Nephron (organoid): ENCODE data around the gene BTBD1.
A peak's percentile ranks its signal among the peaks of the same experiment; 100 is the strongest.
"Not testable (repeated sequence)": the region's sequence is repeated elsewhere in the genome, so short reads cannot be mapped to it uniquely, and the experiment has no call there.

ENCODE experiments used
- H3K27ac Mint-ChIP-seq, 3 experiments: 2 replicates each; pipeline ENCODE4 v1.8.0; 2020; ENCODE audit warnings: mixed read lengths in 3 of 3, mild to moderate bottlenecking in 2 of 3, moderate library complexity in 1 of 3
- H3K27me3 Mint-ChIP-seq: 2 replicates; pipeline ENCODE4 v1.8.0; 2021; ENCODE audit warnings: low read depth, mild to moderate bottlenecking, moderate library complexity, mixed read lengths
- H3K36me3 Mint-ChIP-seq: 2 replicates; pipeline ENCODE4 v1.8.0; 2020; ENCODE audit warnings: low read depth, mixed read lengths
- H3K4me1 Mint-ChIP-seq: 2 replicates; pipeline ENCODE4 v1.8.0; 2020; ENCODE audit warnings: mixed read lengths
- H3K4me3 Mint-ChIP-seq, 3 experiments: 2 replicates each; pipeline ENCODE4 v1.8.0; 2020; ENCODE audit warnings: mild to moderate bottlenecking in 3 of 3, mixed read lengths in 3 of 3, moderate library complexity in 2 of 3
- H3K9me3 Mint-ChIP-seq: 2 replicates; pipeline ENCODE4 v1.8.0; 2020; ENCODE audit warnings: mixed read lengths
- TF ChIP-seq, protein P1 (sequence below), 3 experiments: fragments of 200-600 bp; sonication (generic); IDR thresholded peaks; one replicate each; pipeline ENCODE4 v1.5.0; 2021; ENCODE audit warnings: antibody characterized with exemption in 3 of 3; ENCODE audit not compliant: unreplicated experiment in 3 of 3

Gene BTBD1

DNA sequence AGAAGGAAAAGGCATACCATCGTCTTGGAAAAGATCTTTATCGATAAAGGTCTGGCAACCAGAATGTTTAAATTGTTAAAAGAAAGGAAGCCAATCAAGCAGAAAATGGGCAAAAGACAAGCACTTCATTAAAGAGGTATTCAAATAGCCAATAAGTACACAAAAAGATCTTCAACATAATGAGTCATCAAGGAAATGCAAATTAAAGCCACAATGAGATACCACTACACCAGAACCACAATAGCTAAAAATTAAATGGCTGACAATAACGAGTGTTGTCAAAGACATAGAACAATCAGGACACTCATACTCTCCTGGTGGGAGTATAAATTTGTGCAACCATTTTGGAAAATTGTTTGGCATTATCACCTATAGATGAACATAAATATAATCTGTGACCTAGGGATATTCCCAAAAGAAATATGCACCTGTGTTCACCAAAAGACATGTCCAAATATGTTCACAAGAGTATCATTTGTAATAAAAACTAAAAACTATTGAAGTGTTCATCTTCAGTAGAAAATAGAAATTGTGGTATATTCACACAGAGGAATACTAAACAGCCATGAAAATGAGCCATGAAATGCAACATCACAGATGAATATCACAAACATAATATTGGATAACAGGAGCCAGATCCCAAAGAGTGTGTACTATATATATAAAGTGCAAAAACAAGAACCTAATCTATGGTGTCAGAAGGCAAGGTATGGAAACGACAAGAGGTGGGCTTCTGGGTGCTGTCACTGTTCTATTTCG lies 14.4 kb upstream of the BTBD1 start:
- no peaks in the 10 kb centered on the region for H3K9me3 Mint-ChIP-seq
- no peak overlapping the region for H3K27ac Mint-ChIP-seq
- peaks cover 9% of the 10 kb centered on the region for H3K27me3 Mint-ChIP-seq
- H3K36me3 Mint-ChIP-seq: no peaks in the 10 kb centered on the region
- peaks cover 25% of the 10 kb centered on the region for H3K4me1 Mint-ChIP-seq
- TF ChIP-seq, protein P1, sequence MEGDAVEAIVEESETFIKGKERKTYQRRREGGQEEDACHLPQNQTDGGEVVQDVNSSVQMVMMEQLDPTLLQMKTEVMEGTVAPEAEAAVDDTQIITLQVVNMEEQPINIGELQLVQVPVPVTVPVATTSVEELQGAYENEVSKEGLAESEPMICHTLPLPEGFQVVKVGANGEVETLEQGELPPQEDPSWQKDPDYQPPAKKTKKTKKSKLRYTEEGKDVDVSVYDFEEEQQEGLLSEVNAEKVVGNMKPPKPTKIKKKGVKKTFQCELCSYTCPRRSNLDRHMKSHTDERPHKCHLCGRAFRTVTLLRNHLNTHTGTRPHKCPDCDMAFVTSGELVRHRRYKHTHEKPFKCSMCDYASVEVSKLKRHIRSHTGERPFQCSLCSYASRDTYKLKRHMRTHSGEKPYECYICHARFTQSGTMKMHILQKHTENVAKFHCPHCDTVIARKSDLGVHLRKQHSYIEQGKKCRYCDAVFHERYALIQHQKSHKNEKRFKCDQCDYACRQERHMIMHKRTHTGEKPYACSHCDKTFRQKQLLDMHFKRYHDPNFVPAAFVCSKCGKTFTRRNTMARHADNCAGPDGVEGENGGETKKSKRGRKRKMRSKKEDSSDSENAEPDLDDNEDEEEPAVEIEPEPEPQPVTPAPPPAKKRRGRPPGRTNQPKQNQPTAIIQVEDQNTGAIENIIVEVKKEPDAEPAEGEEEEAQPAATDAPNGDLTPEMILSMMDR (IDR thresholded peaks at IDR 0.05; ENCODE audit: unreplicated experiment in 3 of 3): no peak
- no peak overlapping the region for H3K4me3 Mint-ChIP-seq

DNA sequence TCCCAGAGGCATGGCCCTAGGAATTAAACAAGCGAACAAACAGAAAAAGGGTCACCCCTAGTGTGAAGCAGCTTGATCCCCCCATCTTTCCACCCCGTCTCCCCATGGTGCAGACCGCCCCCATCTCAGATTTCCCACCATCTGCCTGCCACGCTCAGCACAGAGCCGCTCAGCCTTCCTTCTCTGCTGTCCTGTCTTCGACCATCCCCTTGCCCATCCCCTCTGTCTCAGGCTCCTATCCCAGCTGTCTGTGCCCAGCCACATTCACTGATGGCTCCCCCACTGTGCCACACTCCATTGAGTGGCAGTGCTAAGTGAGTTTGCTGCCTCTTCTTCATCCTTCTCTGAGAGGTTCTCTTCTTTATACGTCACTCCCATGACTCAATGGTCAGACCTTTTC lies 11.7 kb upstream of the BTBD1 start:
- TF ChIP-seq, protein P1 (IDR thresholded peaks at IDR 0.05; ENCODE audit: unreplicated experiment in 3 of 3): no peak
- Mint-ChIP-seq H3K27ac (peak overlapping the region in 2 of 3 experiments; percentile 13 to 14), H3K36me3 (peaks cover 4% of the 10 kb centered on the region), H3K27me3 (peaks cover 9% of the 10 kb centered on the region), H3K9me3 (peaks cover 11% of the 10 kb centered on the region), H3K4me1 (peaks cover 25% of the 10 kb centered on the region), H3K4me3 (no peak overlapping the region)

DNA sequence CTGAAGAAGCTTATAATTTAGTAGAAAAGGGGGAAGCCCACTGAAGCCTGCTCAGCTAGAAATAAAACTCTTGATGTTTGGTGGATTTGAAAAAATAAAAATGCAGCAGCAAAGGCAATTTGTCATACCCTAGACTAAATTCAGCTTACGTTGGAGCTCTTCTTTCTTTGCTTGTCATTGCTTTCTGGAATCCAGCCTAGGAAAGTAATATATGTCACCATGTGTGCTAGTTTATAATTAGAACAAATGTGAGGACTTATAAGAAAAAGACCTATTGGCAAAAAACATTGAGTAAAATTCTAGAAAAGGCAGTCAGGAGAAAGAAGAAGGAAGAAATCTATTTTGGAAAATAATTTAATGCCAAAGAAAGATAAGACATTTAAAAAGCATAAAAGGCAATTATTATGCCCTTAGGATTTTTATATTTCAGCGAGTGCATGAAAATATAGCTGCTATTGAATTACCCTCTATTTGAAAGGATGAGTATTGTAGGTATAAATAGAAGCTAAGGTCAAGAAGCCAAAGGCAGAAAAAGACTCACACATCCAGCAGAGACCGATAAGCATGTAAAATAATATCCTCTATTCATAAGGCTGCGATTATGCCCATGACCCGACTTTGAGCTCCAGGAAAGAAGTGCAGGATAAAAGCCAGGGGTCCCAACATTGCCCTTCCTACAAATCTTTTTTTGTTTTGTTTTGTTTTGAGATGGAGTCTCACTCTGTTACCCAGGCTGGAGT lies 10.6 kb upstream of the BTBD1 start:
- Mint-ChIP-seq H3K4me3 (no peak overlapping the region), H3K27ac (peak overlapping the region; percentile 0 to 5 (median 2)), H3K27me3 (peaks cover 9% of the 10 kb centered on the region), H3K36me3 (peaks cover 4% of the 10 kb centered on the region), H3K4me1 (peaks cover 25% of the 10 kb centered on the region), H3K9me3 (peaks cover 11% of the 10 kb centered on the region)
- TF ChIP-seq, protein P1 (IDR thresholded peaks at IDR 0.05; ENCODE audit: unreplicated experiment in 3 of 3): no peak

DNA sequence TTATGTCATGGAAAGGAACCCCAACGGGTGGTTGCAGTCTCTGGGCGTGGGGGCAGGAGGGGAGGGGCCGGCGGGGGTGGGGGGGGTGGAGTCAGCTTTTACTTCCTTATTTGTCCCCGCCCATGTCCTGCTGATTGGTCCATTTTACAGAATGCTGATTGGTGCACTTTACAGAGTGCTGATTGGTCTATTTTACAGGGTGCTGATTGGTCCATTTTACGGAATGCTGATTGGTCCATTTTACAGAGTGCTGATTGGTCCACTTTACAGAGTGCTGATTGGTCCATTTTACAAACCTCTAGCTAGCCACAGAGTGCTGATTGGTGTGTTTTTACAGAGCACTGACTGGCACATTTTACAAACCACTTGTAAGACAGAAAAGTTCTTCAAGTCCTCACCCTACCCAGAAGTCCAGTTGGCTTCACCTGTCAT lies 2.2 kb upstream of the BTBD1 start:
- not testable (repeated sequence) for H3K27ac Mint-ChIP-seq, H3K27me3 Mint-ChIP-seq, H3K9me3 Mint-ChIP-seq, H3K4me1 Mint-ChIP-seq
- peaks cover 11% of the 10 kb centered on the region for H3K36me3 Mint-ChIP-seq
- peak overlapping the region in 2 of 3 experiments; percentile 64 to 71 for H3K4me3 Mint-ChIP-seq

DNA sequence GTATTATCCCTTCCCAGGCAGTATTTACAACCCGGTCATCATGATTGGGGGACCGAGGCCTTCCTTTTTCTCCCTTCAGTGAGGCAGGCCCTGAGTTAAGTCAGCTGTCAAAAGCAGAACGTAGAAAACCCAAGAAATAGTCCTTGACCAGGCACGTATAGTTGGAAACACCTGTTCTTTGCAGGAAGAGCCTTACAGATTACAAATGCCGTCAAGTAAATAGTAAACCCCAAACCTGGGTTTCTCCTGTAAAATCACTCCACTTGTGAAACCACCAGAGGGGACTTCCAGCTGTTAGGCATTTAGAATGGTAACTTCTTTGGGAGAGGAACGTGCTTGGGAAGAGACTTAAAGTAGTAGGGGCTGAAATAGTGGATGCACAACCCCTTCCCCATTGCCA lies 1.0 kb upstream of the BTBD1 start:
- Mint-ChIP-seq H3K27me3 (no peaks in the 10 kb centered on the region), H3K4me1 (peaks cover 8% of the 10 kb centered on the region), H3K27ac (peak overlapping the region; percentile 90 to 94 (median 92)), H3K36me3 (peaks cover 10% of the 10 kb centered on the region), H3K9me3 (peaks cover 3% of the 10 kb centered on the region), H3K4me3 (peak overlapping the region in 2 of 3 experiments; percentile 83)
- TF ChIP-seq, protein P1 (IDR thresholded peaks at IDR 0.05; ENCODE audit: unreplicated experiment in 3 of 3): no peak

DNA sequence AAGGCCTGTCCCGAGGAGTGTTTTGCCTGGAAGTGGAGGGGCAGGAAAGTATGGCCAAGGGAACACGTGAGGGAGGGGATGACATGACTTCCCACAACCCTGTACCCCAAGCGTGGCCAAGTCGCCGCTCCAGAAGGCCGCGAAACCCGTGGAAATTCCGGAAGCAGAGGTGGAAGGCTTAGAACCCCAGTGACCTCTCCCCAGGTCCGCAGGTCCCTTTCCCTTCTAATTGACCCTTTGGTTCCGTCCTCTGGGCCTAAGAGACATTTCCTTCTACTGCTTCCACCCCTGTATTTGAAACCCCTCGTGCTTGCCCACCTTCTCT lies 548 bp upstream of the BTBD1 start:
- Mint-ChIP-seq H3K36me3 (peaks cover 10% of the 10 kb centered on the region), H3K27ac (peak overlapping the region; percentile 90 to 94 (median 92)), H3K4me3 (peak overlapping the region in 2 of 3 experiments; percentile 83), H3K9me3 (peaks cover 3% of the 10 kb centered on the region), H3K4me1 (peaks cover 8% of the 10 kb centered on the region), H3K27me3 (no peaks in the 10 kb centered on the region)
- TF ChIP-seq, protein P1 (IDR thresholded peaks at IDR 0.05; ENCODE audit: unreplicated experiment in 3 of 3): no peak
